SK-MEL-5 (cell line): ENCODE results near the gene FASTKD3. TPM values are rescaled to one million over a fixed set of nuclear protein-coding genes. Genes with fewer than 3 reads are reported as not detected.
A peak's percentile ranks its signal among the peaks of the same experiment; 100 is the strongest.
"Not testable (repeated sequence)": the region's sequence is repeated elsewhere in the genome, so short reads cannot be mapped to it uniquely, and the experiment has no call there.

Source experiments
- DNase-seq: peaks from one replicate; pipeline ENCODE4 v3.0.0-alpha.2; 2016; ENCODE audit warnings: low read depth, low spot score
- in situ Hi-C: cut with HindIII; loops from 2 replicates; pipeline ENCODE4 v1.10.0; 2016; ENCODE audit warnings: low sequenced_read_pairs, high pct_unique_total_duplicates, low pct_unique_long_range_greater_than_20kb
- polyA plus RNA-seq, 2 experiments: library from polyadenylated mRNA; depleted of rRNA; stranded (reverse); fragments of >200 nt; gene quantifications; 2 replicates each; pipeline ENCODE4 v1.2.3, GENCODE V29; 2015
- total RNA-seq: library from RNA; depleted of rRNA; stranded (reverse); fragments of >200 nt; shearing (Covaris generic); gene quantifications from 2 replicates; pipeline ENCODE4 v1.2.3, GENCODE V29; 2014; rRNA removed

Gene FASTKD3
- total RNA-seq = 33.6 and 35.1 TPM in 2 replicates
- polyA plus RNA-seq (2015; cell fraction: cytosol; rRNA removed) = 18.8 and 21.8 TPM in 2 replicates
- polyA plus RNA-seq (2015; cell fraction: nucleus; rRNA removed) = 123 TPM in 2 replicates

GRCh38 chr5:7868773-7869473, at the start of gene FASTKD3, which contains the start of gene MTRR:
TSS of gene FASTKD3 (minus strand) at chr5:7869031. CDS start at chr5:7868083, 948 bp downstream.
TSS of gene MTRR (plus strand) at chr5:7869148. CDS start at chr5:7870795, 1,647 bp downstream.
- peak; percentile 97 for DNase-seq
- in situ Hi-C loops = no loop called here

GRCh38 chr5:7917130-7918123, 48.6 kb upstream of the FASTKD3 start:
- in situ Hi-C loops = no loop called here

GRCh38 chr5:7916171-7916804, 47.5 kb upstream of the FASTKD3 start:
- no peak for DNase-seq
- in situ Hi-C loops = no loop called here

More at GRCh38 chr5:7917130-7918123, 48.6 kb upstream of the FASTKD3 start:
- no peak for DNase-seq

GRCh38 chr5:7911429-7911771, 42.6 kb upstream of the FASTKD3 start:
- peak; percentile 23 for DNase-seq
- in situ Hi-C loops = not testable (repeated sequence)

GRCh38 chr5:7910738-7911428, 42.1 kb upstream of the FASTKD3 start:
- in situ Hi-C loops = no loop called here
- no peak for DNase-seq

GRCh38 chr5:7908317-7908716, 39.5 kb upstream of the FASTKD3 start:
- in situ Hi-C loops = no loop called here
- DNase-seq = no peak

GRCh38 chr5:7907612-7908011, 38.8 kb upstream of the FASTKD3 start:
- in situ Hi-C loops = no loop called here
- no peak for DNase-seq

- peak; percentile 44 for DNase-seq
These were observed 35.3 kb upstream of the FASTKD3 start for GRCh38 chr5:7904170-7904569.

GRCh38 chr5:7902666-7903625, 34.1 kb upstream of the FASTKD3 start:
- DNase-seq = no peak
- in situ Hi-C loops = no loop called here

More at GRCh38 chr5:7904170-7904569, 35.3 kb upstream of the FASTKD3 start:
- in situ Hi-C loops = no loop called here

GRCh38 chr5:7902201-7902600, 33.4 kb upstream of the FASTKD3 start:
- in situ Hi-C loops = no loop called here
- peak; percentile 53 for DNase-seq

- in situ Hi-C loops = no loop called here
These were observed 28.3 kb upstream of the FASTKD3 start for GRCh38 chr5:7897014-7897600.

GRCh38 chr5:7894860-7895259, 26.0 kb upstream of the FASTKD3 start:
- in situ Hi-C loops = no loop called here

More at GRCh38 chr5:7897014-7897600, 28.3 kb upstream of the FASTKD3 start:
- peak; percentile 84 for DNase-seq

GRCh38 chr5:7894439-7894838, 25.6 kb upstream of the FASTKD3 start:
- in situ Hi-C loops = no loop called here
- DNase-seq = no peak

More at GRCh38 chr5:7894860-7895259, 26.0 kb upstream of the FASTKD3 start:
- no peak for DNase-seq

- in situ Hi-C loops = no loop called here
- DNase-seq = no peak
These were observed 20.1 kb upstream of the FASTKD3 start for GRCh38 chr5:7888901-7889300.

- in situ Hi-C loops = no loop called here
These were observed 18.1 kb upstream of the FASTKD3 start for GRCh38 chr5:7886849-7887475.

More at GRCh38 chr5:7886849-7887475, 18.1 kb upstream of the FASTKD3 start:
- DNase-seq = peak; percentile 77
